Left renal cortex interstitium (tissue), 4 donors: Measurements from ENCODE around the gene TMEM238. TPM values are rescaled to one million over a fixed set of nuclear protein-coding genes. Genes with fewer than 3 reads are reported as not detected.
"Not testable (repeated sequence)": the region's sequence is repeated elsewhere in the genome, so short reads cannot be mapped to it uniquely, and the experiment has no call there.

Experiments
- DNase-seq, 4 donors: peaks; one replicate each; pipeline ENCODE4 v3.0.0-alpha.2; 2013; ENCODE audit warnings: low read depth in 4 of 4, low spot score in 2 of 4, missing footprints in 1 of 4
- polyA plus RNA-seq, 4 donors: library from polyadenylated mRNA; unstranded; fragments of 120-200 nt; gene quantifications; one replicate each; pipeline ENCODE4 v1.2.1, GENCODE V29; 2013; ENCODE audit not compliant: insufficient read length in 4 of 4

The TMEM238 gene
- polyA plus RNA-seq, 4 donors: 0.18 to 2.4 (median 1.0) TPM

DNA sequence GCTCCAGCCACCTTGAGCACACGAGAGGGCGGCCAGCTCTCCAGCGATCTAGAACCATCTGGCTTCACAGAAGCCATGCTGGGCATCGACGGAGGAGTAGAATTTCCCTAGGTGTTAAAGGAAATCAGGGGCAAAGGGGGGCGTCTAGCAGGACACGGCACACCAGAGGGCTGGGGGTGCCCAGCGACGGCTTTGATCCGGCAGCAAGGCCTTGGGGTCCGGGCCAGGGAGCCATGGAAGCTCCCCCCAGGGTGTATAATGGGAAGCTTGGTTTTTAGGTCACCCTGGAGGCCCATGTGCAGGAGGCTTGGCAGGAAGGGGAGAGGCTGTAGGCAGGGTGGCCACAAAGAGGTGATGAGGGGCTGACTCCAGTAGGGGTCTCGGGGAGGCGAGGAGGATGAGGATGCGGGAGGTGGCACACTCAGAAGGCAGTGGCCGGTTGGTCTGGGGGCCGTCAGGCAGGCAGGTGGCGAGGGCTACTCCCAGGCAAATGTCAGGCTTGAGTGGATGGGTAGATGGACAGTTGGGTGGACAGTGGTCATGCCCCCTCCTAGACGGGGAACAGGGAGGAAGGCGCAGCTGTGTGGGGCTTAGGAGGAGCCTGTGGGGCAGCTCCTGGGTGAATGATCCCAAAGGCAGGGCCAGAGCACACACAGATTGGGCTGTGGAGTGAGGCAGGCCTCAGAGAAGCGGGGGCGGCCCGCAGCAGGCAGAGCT is 38.8 kb downstream of the TMEM238 start:
- no peak for DNase-seq

DNA sequence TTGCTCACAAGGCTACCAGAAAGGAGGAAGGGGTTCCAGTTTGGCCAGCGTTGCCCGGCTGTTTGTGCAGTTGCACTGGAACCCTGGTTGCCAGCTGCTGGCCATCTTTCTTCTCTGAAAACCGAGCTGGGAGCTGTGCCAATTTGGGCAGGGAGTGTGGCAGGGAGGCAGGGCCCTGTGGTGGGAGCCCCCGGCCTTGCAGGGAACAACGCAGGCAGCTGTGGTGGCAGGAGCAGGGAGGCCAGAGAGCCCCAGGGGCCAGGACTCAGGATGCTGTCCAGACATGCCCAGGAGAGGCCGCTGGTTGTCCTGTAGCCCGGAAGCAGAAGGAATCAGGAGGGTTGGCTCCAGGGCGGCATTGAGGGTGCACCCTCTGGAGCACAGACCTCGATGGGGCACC is 39.6 kb downstream of the TMEM238 start:
- DNase-seq: no peak

DNA sequence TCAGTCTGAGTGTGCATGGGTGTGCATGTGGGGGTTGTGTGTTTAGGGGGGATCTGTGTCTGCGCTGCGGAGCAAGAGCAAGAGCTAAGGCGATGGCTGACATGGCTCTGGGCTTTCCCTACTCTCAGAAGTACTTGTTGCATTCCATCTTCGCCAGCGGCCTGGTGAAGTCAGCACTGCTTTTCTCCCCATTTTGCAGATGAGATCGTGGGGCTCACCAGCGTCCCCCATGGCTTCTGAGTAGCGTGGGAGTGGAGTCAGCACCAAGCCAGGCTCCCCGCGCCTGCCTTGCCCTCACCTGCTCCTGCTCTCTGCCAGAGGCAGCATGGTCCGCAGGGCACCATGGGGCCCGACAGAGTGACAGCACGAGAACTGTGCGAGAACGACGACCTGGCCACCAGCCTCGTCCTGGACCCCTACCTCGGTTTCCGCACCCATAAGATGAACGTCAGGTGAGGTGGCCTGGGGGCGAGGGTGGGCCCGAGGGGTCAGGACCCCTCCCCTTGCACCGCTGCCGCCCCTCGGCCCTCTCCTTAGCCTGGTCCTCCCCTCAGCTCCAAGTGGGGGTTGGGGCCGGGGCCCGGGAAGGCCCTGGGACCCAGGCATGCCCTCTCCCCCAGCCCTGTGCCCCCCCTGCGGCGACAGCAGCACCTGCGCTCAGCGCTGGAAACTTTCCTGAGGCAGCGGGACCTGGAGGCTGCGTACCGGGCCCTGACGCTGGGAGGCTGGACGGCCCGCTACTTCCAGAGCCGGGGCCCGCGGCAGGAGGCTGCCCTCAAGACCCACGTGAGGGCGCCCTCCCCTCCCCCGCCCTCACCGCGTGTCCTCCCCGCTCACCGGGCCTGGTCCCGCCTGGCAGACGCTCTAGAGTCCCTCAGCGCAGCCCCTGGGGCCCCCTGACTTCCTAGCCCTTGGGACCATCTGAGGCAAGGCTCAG is 42.2 kb downstream of the TMEM238 start:
- DNase-seq: no peak

DNA sequence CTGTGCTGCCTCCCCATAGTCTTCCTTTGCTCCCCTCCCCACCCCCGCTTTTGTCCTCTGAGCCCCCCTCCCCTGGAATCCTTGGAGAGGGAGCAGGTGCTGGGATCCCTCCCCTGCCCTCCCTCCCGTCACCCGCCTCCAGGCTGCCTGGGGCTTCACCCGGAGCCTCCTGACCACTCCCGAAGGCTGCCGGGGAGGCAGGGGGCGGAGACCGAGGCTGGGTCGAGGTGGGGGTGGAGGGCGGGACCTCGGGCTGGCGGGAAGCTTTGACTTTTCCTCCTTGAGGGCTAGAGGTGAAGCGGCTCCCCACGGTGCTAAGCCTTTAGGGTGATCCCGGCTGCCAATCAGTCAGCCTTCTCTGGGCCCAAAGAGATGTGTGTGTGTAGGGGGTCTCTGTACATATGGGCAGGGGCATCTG is 42.9 kb downstream of the TMEM238 start:
- DNase-seq: peak in 1 of 4 donors; percentile 49

DNA sequence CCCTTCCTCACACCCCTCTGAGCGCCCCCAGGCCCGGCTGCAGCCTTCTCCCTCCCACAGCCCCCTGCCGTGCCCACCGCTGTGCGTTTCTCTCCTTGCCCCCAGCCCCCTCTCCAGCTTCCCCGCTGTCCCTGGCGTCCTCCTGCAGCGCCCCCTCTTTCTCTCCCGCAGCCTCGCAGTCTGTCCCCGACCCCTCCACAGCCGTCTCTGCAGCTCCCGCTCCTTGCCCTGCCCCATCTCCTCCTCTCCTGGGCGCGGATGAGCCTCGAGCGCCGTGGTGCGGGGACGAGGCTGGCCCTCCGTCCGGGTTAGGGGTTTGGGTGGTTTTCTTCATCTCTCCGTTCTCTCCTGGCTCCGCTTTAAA is 43.3 kb downstream of the TMEM238 start:
- no peak for DNase-seq

DNA sequence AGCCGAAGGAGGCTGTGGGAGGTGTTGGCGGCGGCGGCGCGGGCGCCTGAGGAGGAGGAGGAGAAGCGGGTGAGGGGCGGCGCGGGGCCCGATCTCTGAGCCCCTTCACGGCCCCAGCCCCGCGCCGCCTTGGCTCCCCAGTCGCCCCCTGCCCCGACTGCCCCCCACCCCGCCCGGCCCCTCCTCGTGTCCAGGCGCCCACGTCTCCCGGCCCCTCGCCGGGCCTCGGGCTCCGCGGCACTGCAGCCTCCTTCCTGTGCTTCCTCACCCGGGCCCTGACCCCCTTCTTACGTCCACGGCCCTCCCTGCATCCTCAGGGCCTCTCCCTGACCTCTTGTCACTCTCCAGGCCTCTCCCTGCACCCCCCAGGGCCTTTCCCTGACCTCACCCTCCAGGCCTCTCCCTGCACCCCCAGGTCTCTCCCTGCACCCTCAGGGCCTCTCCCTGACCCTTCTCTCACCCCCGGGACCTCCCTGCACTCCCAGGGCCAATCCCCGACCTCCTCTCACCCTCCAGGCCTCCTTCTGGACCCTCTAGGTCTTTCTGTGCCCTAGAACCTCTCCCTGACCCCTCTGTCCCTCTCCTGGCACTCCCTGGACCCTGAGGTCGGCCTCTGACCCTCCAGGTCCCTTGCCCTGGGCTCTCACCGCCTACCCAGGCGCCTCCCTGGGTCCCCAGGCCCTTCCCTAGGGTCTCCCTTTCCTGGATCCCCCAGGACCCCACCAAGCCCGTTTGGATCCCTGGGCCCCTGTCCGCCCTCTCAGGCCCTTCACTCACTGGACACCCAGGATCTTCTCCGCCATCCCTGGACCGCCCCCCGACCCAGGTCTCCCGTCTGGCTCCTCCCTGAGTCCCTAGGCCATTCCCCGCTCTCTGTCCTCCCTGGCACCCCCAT is 44.0 kb downstream of the TMEM238 start:
- DNase-seq: no peak

DNA sequence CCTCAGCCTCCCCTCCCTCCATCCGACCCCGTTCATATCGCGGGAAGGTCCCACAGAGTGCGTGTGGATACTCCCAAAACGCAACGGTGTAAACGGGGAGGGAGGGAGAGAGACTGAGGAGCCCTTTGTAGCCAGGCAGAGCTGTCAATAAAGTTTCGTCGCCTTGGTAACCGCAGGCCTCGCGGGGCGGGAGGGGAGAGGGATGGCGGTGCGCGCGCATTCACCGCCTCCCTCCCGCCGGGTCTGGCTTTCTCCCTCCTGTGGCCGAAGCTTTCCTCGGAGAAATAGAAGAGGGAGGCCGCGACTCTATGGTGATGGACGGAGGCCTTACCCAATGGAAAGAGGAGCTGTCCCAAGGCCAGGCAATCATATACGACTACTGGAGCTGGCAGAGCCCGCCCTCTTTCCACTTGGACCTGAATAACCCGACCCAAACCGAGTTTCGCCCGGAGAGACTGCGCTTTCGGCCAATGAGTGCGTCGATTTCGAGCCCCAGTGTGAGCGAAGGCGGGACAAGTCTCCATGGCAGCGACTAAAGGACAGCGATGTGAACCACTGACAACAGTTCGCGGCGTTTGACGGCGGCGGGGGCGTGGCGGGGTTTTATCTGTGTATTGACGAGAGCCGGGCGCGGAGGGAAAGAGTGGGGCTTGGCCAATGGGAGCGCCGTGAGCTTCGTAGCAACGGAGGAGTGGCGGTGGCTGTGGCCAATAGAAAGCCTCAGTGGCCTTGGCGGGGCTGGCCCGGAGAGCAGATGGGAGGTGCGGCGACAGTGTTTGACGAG is 44.8 kb downstream of the TMEM238 start, which contains the start of gene KMT5C:
Gene KMT5C (plus strand): TSS at position 772 of the 784 bp plus-strand sequence. CDS start 2,061 bp downstream, outside the sequence.
- peak; percentile 100 for DNase-seq

DNA sequence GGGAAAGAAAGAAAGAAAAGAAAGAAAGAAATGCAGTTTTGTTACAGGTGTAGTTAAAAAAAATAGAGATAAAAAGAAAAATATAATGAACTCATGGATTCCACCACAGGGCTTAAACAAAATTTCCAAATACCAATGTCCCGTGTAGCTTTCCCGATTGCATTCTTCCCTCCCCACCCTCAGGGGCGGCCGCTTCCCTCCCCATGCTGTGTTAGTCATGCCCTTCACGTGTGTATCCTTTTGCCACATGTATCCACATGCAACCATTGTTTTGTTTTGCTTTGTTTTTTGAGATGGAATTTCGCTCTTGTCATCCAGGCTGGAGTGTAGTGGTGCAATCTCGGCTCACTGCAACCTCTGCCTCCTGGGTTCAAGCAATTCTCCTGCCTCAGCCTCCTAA is 48.0 kb downstream of the TMEM238 start:
- DNase-seq: no peak

DNA sequence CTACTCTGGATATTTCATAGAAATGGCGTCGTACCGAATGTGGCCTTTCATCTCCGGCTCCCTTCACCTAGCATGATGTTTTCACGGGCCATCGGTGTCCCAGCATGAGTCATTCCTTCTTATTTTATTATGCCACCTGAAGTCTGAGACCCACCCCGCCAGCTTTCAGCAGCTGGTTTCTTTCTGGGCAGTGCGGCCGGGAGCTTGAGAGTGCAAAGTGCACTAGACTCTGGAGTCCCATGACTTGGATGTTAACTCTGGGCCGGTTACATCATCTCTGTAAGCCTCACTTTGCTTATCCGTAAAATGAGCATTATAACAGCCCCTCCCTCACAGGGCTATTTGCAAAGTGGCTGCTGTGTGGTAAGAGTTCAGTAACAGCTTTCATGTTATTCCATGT is 50.2 kb downstream of the TMEM238 start:
- DNase-seq: no peak

DNA sequence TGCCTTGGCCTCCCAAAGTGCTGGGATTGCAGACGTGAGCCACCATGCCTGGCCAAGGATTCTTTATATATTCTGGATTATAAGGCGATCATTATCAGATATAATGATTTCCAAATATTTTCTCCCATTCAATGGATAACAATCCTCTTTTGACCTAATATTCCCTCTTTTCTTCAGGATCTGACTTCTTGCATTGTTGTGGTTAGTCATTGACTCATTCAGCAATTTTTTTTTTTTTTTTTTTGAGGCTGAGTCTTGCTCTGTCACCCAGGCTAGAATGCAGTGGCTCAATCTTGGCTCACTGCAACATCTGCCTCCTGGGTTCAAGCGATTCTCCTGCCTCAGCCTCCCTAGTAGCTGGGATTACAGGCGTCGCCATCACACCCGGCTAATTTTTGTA is 54.3 kb downstream of the TMEM238 start:
- not testable (repeated sequence) for DNase-seq

Other genes with a start within 250 kb of the TMEM238 start
- gene TNNT1, start 235.1 kb downstream of the TMEM238 start, polyA plus RNA-seq: 1 to 10 TPM; 2.7 to 7.7 (median 4.1) TPM
- 1 to 10 TPM; 3.3 to 6.6 (median 4.4) TPM for gene TNNI3, start 226.6 kb downstream of the TMEM238 start, polyA plus RNA-seq
- 1 to 10 TPM; 5.1 to 10.0 (median 9.6) TPM for gene DNAAF3, start 217.7 kb downstream of the TMEM238 start, polyA plus RNA-seq
- gene SYT5, start 204.0 kb downstream of the TMEM238 start, polyA plus RNA-seq: under 1 TPM; 0.07 to 0.71 (median 0.17) TPM
- under 1 TPM; 0.06 to 0.17 (median 0.11) TPM for gene PTPRH, start 174.8 kb downstream of the TMEM238 start, polyA plus RNA-seq
- 1 to 10 TPM; 2.4 to 7.4 (median 4.0) TPM for gene TMEM86B, start 155.5 kb downstream of the TMEM238 start, polyA plus RNA-seq
- 10 to 100 TPM; 37.3 to 61.5 (median 51.1) TPM for gene PPP6R1, start 125.3 kb downstream of the TMEM238 start, polyA plus RNA-seq
- 10 to 100 TPM; 26.0 to 51.5 (median 42.0) TPM for gene HSPBP1, start 104.2 kb downstream of the TMEM238 start, polyA plus RNA-seq
- 10 to 100 TPM; 14.4 to 21.4 (median 15.9) TPM for gene BRSK1, start 100.3 kb downstream of the TMEM238 start, polyA plus RNA-seq
- gene TMEM150B, start 59.0 kb downstream of the TMEM238 start, polyA plus RNA-seq: 1 to 10 TPM; 1.0 to 1.7 (median 1.3) TPM
- 10 to 100 TPM; 13.5 to 36.8 (median 27.2) TPM for gene KMT5C, start 44.4 kb downstream of the TMEM238 start, polyA plus RNA-seq
- 1 to 10 TPM in 3 of 4 donors, under 1 TPM in 1; 0.76 to 1.8 (median 1.4) TPM for gene COX6B2, start 29.6 kb downstream of the TMEM238 start, polyA plus RNA-seq
- gene GARIN5B, start 21.0 kb downstream of the TMEM238 start, polyA plus RNA-seq: under 1 TPM; 0.08 to 0.49 (median 0.21) TPM
- 1 to 10 TPM; 1.0 to 2.6 (median 1.6) TPM for gene IL11, start 13.8 kb downstream of the TMEM238 start, polyA plus RNA-seq
- gene TMEM190, start 7.5 kb downstream of the TMEM238 start, polyA plus RNA-seq: under 1 TPM in 2 of 4 donors, not detected in 2; 0.40 to 0.76 TPM
- gene RPL28, start 1.6 kb upstream of the TMEM238 start, polyA plus RNA-seq: 1,000 to 10,000 TPM in 3 of 4 donors, 100 to 1,000 TPM in 1; 826 to 1,568 (median 1,229) TPM
- gene UBE2S, start 23.5 kb upstream of the TMEM238 start, polyA plus RNA-seq: 10 to 100 TPM; 38.3 to 71.0 (median 48.0) TPM
- under 1 TPM; 0.16 to 0.38 (median 0.22) TPM for gene SHISA7, start 59.0 kb upstream of the TMEM238 start, polyA plus RNA-seq
- gene ISOC2, start 77.3 kb upstream of the TMEM238 start, polyA plus RNA-seq: 10 to 100 TPM; 33.8 to 59.3 (median 42.8) TPM
- gene C19orf85, start 80.5 kb upstream of the TMEM238 start, polyA plus RNA-seq: not detected
- gene ZNF628, start 92.3 kb upstream of the TMEM238 start, polyA plus RNA-seq: 1 to 10 TPM; 2.3 to 6.8 (median 4.4) TPM
- gene NAT14, start 100.9 kb upstream of the TMEM238 start, polyA plus RNA-seq: 10 to 100 TPM; 41.9 to 74.3 (median 57.1) TPM
- gene SSC5D, start 104.1 kb upstream of the TMEM238 start, polyA plus RNA-seq: 1 to 10 TPM; 1.4 to 3.1 (median 2.1) TPM
- gene SBK2, start 152.8 kb upstream of the TMEM238 start, polyA plus RNA-seq: 1 to 10 TPM in 1 of 4 donors, under 1 TPM in 3; 0.51 to 1.5 (median 0.88) TPM
- under 1 TPM; 0.10 to 0.22 (median 0.13) TPM for gene SBK3, start 161.3 kb upstream of the TMEM238 start, polyA plus RNA-seq
- 10 to 100 TPM in 3 of 4 donors, 1 to 10 TPM in 1; 9.8 to 26.1 (median 17.7) TPM for gene ZNF579, start 196.6 kb upstream of the TMEM238 start, polyA plus RNA-seq
- 10 to 100 TPM; 15.7 to 28.9 (median 23.4) TPM for gene FIZ1, start 215.2 kb upstream of the TMEM238 start, polyA plus RNA-seq
- gene ZNF524, start 216.0 kb upstream of the TMEM238 start, polyA plus RNA-seq: 10 to 100 TPM in 2 of 4 donors, 1 to 10 TPM in 2; 5.3 to 14.8 (median 10.9) TPM
- gene ZNF865, start 221.4 kb upstream of the TMEM238 start, polyA plus RNA-seq: 10 to 100 TPM in 2 of 4 donors, 1 to 10 TPM in 2; 5.8 to 15.1 (median 11.3) TPM
- gene ZNF784, start 240.3 kb upstream of the TMEM238 start, polyA plus RNA-seq: 10 to 100 TPM in 3 of 4 donors, 1 to 10 TPM in 1; 9.1 to 15.0 (median 12.9) TPM